H1 (cell line): Measurements from ENCODE around the gene RDM1. TPM values are rescaled to one million over a fixed set of nuclear protein-coding genes. Genes with fewer than 3 reads are reported as not detected.

Experiments used
- CTCF ChIA-PET: fragments of 300-600 bp; sonication (Branson Sonifier 250); formaldehyde crosslinking; loops from one replicate; lab custom pipeline; 2021; ENCODE audit not compliant: partially characterized antibody; lab: Charles Lee
- POLR2A ChIA-PET: fragments of 300-600 bp; sonication (Branson Sonifier 250); formaldehyde crosslinking; loops from one replicate; lab custom pipeline; 2021; ENCODE audit warnings: inconsistent platforms; ENCODE audit not compliant: partially characterized antibody; lab: Charles Lee
- DNase-seq, 2 experiments: peaks; one replicate each; pipeline versions ENCODE4 v3.0.0 to v3.0.0-alpha.2; 2010 to 2022; ENCODE audit warnings: low spot score in 2 of 2, low read depth in 1 of 2, mixed read lengths in 1 of 2
- FAIRE-seq: peaks from 2 replicates; lab custom pipeline; 2011; peaks lifted over from hg19 to GRCh38; lab: Jason Lieb, UNC
- H2AFZ ChIP-seq: 2 replicates; pipeline ENCODE4 v1.8.1; 2012; ENCODE audit warnings: low read length, inconsistent platforms
- H2AK5ac ChIP-seq: 2 replicates; pipeline ENCODE4 v1.6.1; 2013; ENCODE audit warnings: low read depth, low read length
- H2BK120ac ChIP-seq: replicated peaks from 2 replicates; pipeline ENCODE3; 2013; ENCODE audit warnings: low read depth, low read length, inconsistent platforms
- H2BK12ac ChIP-seq: 2 replicates; pipeline ENCODE4 v1.6.1; 2013; ENCODE audit warnings: low read depth, low read length
- H2BK15ac ChIP-seq: 2 replicates; pipeline ENCODE4 v1.6.1; 2013; ENCODE audit warnings: low read length
- H2BK20ac ChIP-seq: 2 replicates; pipeline ENCODE4 v1.6.1; 2013; ENCODE audit warnings: low read length
- H2BK5ac ChIP-seq: 2 replicates; pipeline ENCODE4 v1.6.1; 2013; ENCODE audit warnings: low read depth, low read length
- H3K14ac ChIP-seq: 2 replicates; pipeline ENCODE4 v1.6.1; 2013; ENCODE audit warnings: inconsistent platforms; ENCODE audit not compliant: insufficient read length
- H3K18ac ChIP-seq: 2 replicates; pipeline ENCODE4 v1.6.1; 2013; ENCODE audit warnings: low read length; ENCODE audit errors: extremely low read depth
- H3K23ac ChIP-seq: 2 replicates; pipeline ENCODE4 v1.6.1; 2013; ENCODE audit warnings: inconsistent platforms; ENCODE audit not compliant: insufficient read length
- H3K23me2 ChIP-seq: 2 replicates; pipeline ENCODE4 v1.6.1; 2013; ENCODE audit warnings: low read depth, low read length
- H3K27ac ChIP-seq: 2 replicates; pipeline ENCODE4 v1.6.1; 2011; ENCODE audit warnings: low read depth, low read length, inconsistent platforms
- H3K27me3 ChIP-seq, 4 experiments: replicated peaks in 1 of 4; 1 replicate in 1 of 4; 2 replicates in 3 of 4; pipeline versions ENCODE4 v1.6.1 to v1.8.1; 2011 to 2013; ENCODE audit warnings: low read length in 3 of 4, mild to moderate bottlenecking in 3 of 4, inconsistent platforms in 2 of 4, mixed read lengths in 2 of 4, moderate library complexity in 1 of 4; ENCODE audit not compliant: control insufficient read depth in 3 of 4, insufficient read depth in 3 of 4; ENCODE audit errors: extremely low read depth in 1 of 4
- H3K36me3 ChIP-seq, 4 experiments: 2 replicates each; pipeline versions ENCODE4 v1.6.1 to v1.8.1; 2011 to 2013; ENCODE audit warnings: mild to moderate bottlenecking in 4 of 4, low read length in 3 of 4, moderate library complexity in 2 of 4, control low read depth in 1 of 4, inconsistent platforms in 1 of 4; ENCODE audit not compliant: insufficient read depth in 4 of 4, control insufficient read depth in 2 of 4
- H3K4ac ChIP-seq: replicated peaks from 2 replicates; pipeline ENCODE3; 2013; ENCODE audit warnings: low read length, low read depth, mixed read lengths, inconsistent platforms; ENCODE audit not compliant: insufficient read length
- H3K4me1 ChIP-seq, 4 experiments: replicated peaks in 1 of 4; 1 replicate in 1 of 4; 2 replicates in 3 of 4; pipeline versions ENCODE4 v1.6.1 to v1.8.1; 2011 to 2013; ENCODE audit warnings: low read length in 3 of 4, inconsistent platforms in 2 of 4, mixed read lengths in 1 of 4; ENCODE audit not compliant: insufficient read depth in 4 of 4, control insufficient read depth in 3 of 4
- H3K4me2 ChIP-seq, 2 experiments: 2 replicates each; pipeline versions ENCODE4 v1.6.1 to v1.8.1; 2011 to 2013; ENCODE audit warnings: low read depth in 2 of 2, low read length in 2 of 2, control low read depth in 1 of 2, inconsistent platforms in 1 of 2, mild to moderate bottlenecking in 1 of 2; ENCODE audit not compliant: insufficient read depth in 1 of 2
- H3K4me3 ChIP-seq, 4 experiments: fragments of 200-600, 300-600 bp in 1 of 4; sonication (generic), shearing (Covaris generic), sonication (Bioruptor Twin) in 1 of 4; 2 replicates each; pipeline versions ENCODE4 v1.5.1 to v1.8.1; 2011 to 2016; ENCODE audit warnings: low read length in 4 of 4, low read depth in 3 of 4, control low read depth in 2 of 4, inconsistent platforms in 2 of 4, mild to moderate bottlenecking in 2 of 4, mixed read lengths in 1 of 4, moderate library complexity in 1 of 4; ENCODE audit not compliant: insufficient read depth in 2 of 4; ENCODE audit errors: extremely low read depth in 1 of 4
- H3K56ac ChIP-seq: replicated peaks from 2 replicates; pipeline ENCODE3; 2013; ENCODE audit warnings: low read depth, mild to moderate bottlenecking, mixed read lengths, low read length, inconsistent platforms; ENCODE audit not compliant: insufficient read length
- H3K79me1 ChIP-seq: 2 replicates; pipeline ENCODE4 v1.6.1; 2013; ENCODE audit warnings: low read depth, low read length, control low read depth
- H3K79me2 ChIP-seq, 2 experiments: 2 replicates each; pipeline versions ENCODE4 v1.6.1 to v1.8.1; 2012 to 2013; ENCODE audit warnings: low read length in 2 of 2, mild to moderate bottlenecking in 2 of 2, inconsistent platforms in 1 of 2; ENCODE audit not compliant: insufficient read depth in 2 of 2, control insufficient read depth in 1 of 2
- H3K9ac ChIP-seq, 4 experiments: replicated peaks in 1 of 4; 1 replicate in 1 of 4; 2 replicates in 3 of 4; pipeline versions ENCODE4 v1.6.1 to v1.8.1; 2011 to 2013; ENCODE audit warnings: low read depth in 3 of 4, low read length in 3 of 4, control low read depth in 2 of 4, mild to moderate bottlenecking in 2 of 4, moderate library complexity in 2 of 4, inconsistent platforms in 1 of 4; ENCODE audit errors: extremely low read depth in 1 of 4
- H3K9me3 ChIP-seq, 2 experiments: 2 replicates each; pipeline versions ENCODE4 v1.6.1 to v1.8.1; 2012 to 2013; ENCODE audit warnings: mild to moderate bottlenecking in 2 of 2, moderate library complexity in 2 of 2, control low read depth in 1 of 2, inconsistent platforms in 1 of 2, low read depth in 1 of 2, low read length in 1 of 2, mixed read lengths in 1 of 2; ENCODE audit not compliant: insufficient read depth in 2 of 2
- H4K20me1 ChIP-seq, 2 experiments: replicated peaks in 1 of 2; 2 replicates each; pipeline versions ENCODE3 to v1.8.1; 2011 to 2013; ENCODE audit warnings: inconsistent platforms in 2 of 2, low read length in 2 of 2, mild to moderate bottlenecking in 1 of 2; ENCODE audit not compliant: insufficient read depth in 2 of 2, control insufficient read depth in 1 of 2
- H4K5ac ChIP-seq: 2 replicates; pipeline ENCODE4 v1.6.1; 2013; ENCODE audit warnings: low read length, low read depth, mixed read lengths, inconsistent platforms; ENCODE audit not compliant: insufficient read length
- H4K8ac ChIP-seq: 2 replicates; pipeline ENCODE4 v1.8.0; 2013; ENCODE audit warnings: mild to moderate bottlenecking, moderate library complexity, low read length, inconsistent platforms; ENCODE audit not compliant: insufficient read depth; ENCODE audit errors: extremely low read depth
- H4K91ac ChIP-seq: replicated peaks from 2 replicates; pipeline ENCODE3; 2013; ENCODE audit warnings: low read length, mixed read lengths, inconsistent platforms; ENCODE audit not compliant: insufficient read length
- ASH2L ChIP-seq: fragments of 200-600, 300-600 bp; sonication (generic); IDR thresholded peaks from one replicate; pipeline ENCODE4 v1.7.1; 2017; ENCODE audit warnings: low read length
- KDM1A ChIP-seq: fragments of 200-600, 300-600 bp; sonication (generic); IDR thresholded peaks from 2 replicates; pipeline ENCODE4 v1.7.1; 2016; ENCODE audit warnings: mild to moderate bottlenecking, low read length, borderline replicate concordance
- MAX ChIP-seq: IDR thresholded peaks from 2 replicates; pipeline ENCODE4 v1.6.1; 2012; ENCODE audit warnings: inconsistent platforms
- RAD21 ChIP-seq, 2 experiments: IDR thresholded peaks in 1 of 2; conservative IDR thresholded peaks in 1 of 2; 2 replicates each; pipeline ENCODE4 v1.6.1; 2011; ENCODE audit warnings: low read depth in 2 of 2, low read length in 2 of 2, improper control_type of control experiment in 1 of 2, inconsistent platforms in 1 of 2, mild to moderate bottlenecking in 1 of 2, moderate library complexity in 1 of 2
- SIRT6 ChIP-seq: IDR thresholded peaks from one replicate; pipeline ENCODE4 v1.7.1; 2012; ENCODE audit warnings: low read length, inconsistent platforms
- SUZ12 ChIP-seq: fragments of 200-600 bp; sonication (generic); IDR thresholded peaks from 2 replicates; pipeline ENCODE4 v1.6.1; 2012; ENCODE audit warnings: mild to moderate bottlenecking, inconsistent platforms, low read length, moderate library complexity, mixed read lengths
- TBP ChIP-seq: IDR thresholded peaks from 2 replicates; pipeline ENCODE4 v1.6.1; 2011; ENCODE audit warnings: low read depth, low read length, improper control_type of control experiment
- WGBS, 2 experiments: shearing (Covaris generic) in 1 of 2; methylation state at CpG; one replicate each; pipeline versions ENCODE4 v1.1.6 to v1.1.7; 2013 to 2015; ENCODE audit warnings: low lambda C conversion rate in 2 of 2, mixed read lengths in 2 of 2, inconsistent platforms in 1 of 2, low coverage in 1 of 2, missing lambda C conversion rate in 1 of 2; ENCODE audit not compliant: insufficient replicate concordance in 2 of 2, insufficient coverage in 1 of 2, insufficient read length in 1 of 2; ENCODE audit errors: extremely low coverage in 1 of 2, missing lambda C conversion rate in 1 of 2; 5-methylcytosine and 5-hydroxymethylcytosine counted together
- polyA plus RNA-seq, 7 experiments: library from polyadenylated mRNA; depleted of rRNA in 3 of 7; stranded (reverse) in 5 of 7; unstranded in 2 of 7; fragments of >200 nt in 5 of 7; fragments of 200-250 nt in 2 of 7; gene quantifications; 1 replicate in 5 of 7; 2 replicates in 1 of 7; 4 replicates in 1 of 7; pipeline versions ENCODE4 v1.2.1 to v1.2.3, GENCODE V29; 2011 to 2013; ENCODE audit warnings: missing spikeins in 2 of 7, mixed read lengths in 2 of 7
- total RNA-seq: library from RNA; stranded (reverse); fragmentation: NEBNext Ultra II Directional; extraction: Animal tissue kit (Norgen Biotek cat#: 25700); gene quantifications from 2 replicates; pipeline ENCODE4 v1.2.1, GENCODE V29; 2021

RDM1 gene
- total and polyA plus RNA-seq, 2 of the 8 experiments (the other 6 are each of a cell fraction or from before 2014, with no cell fraction given) = 7.3 to 9.7 TPM

GRCh38 chr17:35923609-35924114 lies 6.9 kb downstream of the RDM1 start:
- DNase-seq (no peak), FAIRE-seq (no peak)
- no peak overlapping the region for H2AK5ac ChIP-seq
- no peak overlapping the region for H2BK120ac ChIP-seq
- H2BK5ac ChIP-seq = no peak overlapping the region
- H3K79me1 ChIP-seq = no peaks in the 10 kb centered on the region
- H3K14ac ChIP-seq = no peak overlapping the region
- no peak overlapping the region for H4K91ac ChIP-seq
- TF ChIP-seq SIRT6 = no peak
- TF ChIP-seq RAD21 (IDR thresholded peaks at IDR 0.05 in 1 of 2, conservative IDR thresholded peaks at IDR 0.05 in 1 of 2; ENCODE audit: low read depth in 2 of 2, low read length in 2 of 2) = no peak
- TF ChIP-seq TBP = no peak
- no peak for TF ChIP-seq MAX
- no peak for TF ChIP-seq SUZ12
- TF ChIP-seq KDM1A = no peak
- TF ChIP-seq ASH2L = no peak
- no peak overlapping the region for H4K5ac ChIP-seq
- H3K79me2 ChIP-seq = no peaks in the 10 kb centered on the region
- no peak overlapping the region for H3K56ac ChIP-seq
- H2AFZ ChIP-seq = no peak overlapping the region
- H3K9me3 ChIP-seq = no peaks in the 10 kb centered on the region
- no peak overlapping the region for H4K8ac ChIP-seq
- no peak overlapping the region for H2BK20ac ChIP-seq
- H2BK12ac ChIP-seq = no peak overlapping the region
- H3K18ac ChIP-seq = no peak overlapping the region
- CTCF ChIA-PET = no interaction called here
- POLR2A ChIA-PET = no interaction called here
- no peaks in the 10 kb centered on the region for H3K4me1 ChIP-seq
- no peak overlapping the region for H3K4ac ChIP-seq
- no peak overlapping the region for H3K23ac ChIP-seq
- H3K23me2 ChIP-seq = no peaks in the 10 kb centered on the region
- H2BK15ac ChIP-seq = no peak overlapping the region
- no peak overlapping the region for H3K27ac ChIP-seq
- H4K20me1 ChIP-seq = no peaks in the 10 kb centered on the region
- no peaks in the 10 kb centered on the region for H3K27me3 ChIP-seq
- 93% methylated on average over 6 of the region's 6 CpGs; no CpG with 5 or more reads in 1 of the 2 experiments for WGBS, 2 experiments
- no peak overlapping the region for H3K4me2 ChIP-seq
- H3K4me3 ChIP-seq = no peak overlapping the region
- H3K9ac ChIP-seq = no peak overlapping the region
- peaks cover 0 to 3% (median 0%) of the 10 kb centered on the region in 4 experiments; a peak in 3 of 8 replicates for H3K36me3 ChIP-seq
